IMR-90 (cell line): ENCODE results near the gene ABI3BP.

Source experiments
- CHD1 ChIP-seq: IDR thresholded peaks from 2 replicates; pipeline ENCODE4 v1.6.1; 2012; ENCODE audit warnings: low read depth, low read length, improper control_type of control experiment
- CTCF ChIP-seq: conservative IDR thresholded peaks from 2 replicates; pipeline ENCODE4 v1.5.1; 2012; ENCODE audit warnings: mild to moderate bottlenecking, low read depth, low read length, improper control_type of control experiment
- FOS ChIP-seq: fragments of 150-350 bp; IDR thresholded peaks from 2 replicates; pipeline ENCODE4 v1.6.1; 2016; ENCODE audit warnings: low read depth, low read length
- MAZ ChIP-seq: IDR thresholded peaks from 2 replicates; pipeline ENCODE4 v1.6.1; 2012; ENCODE audit warnings: low read depth, mild to moderate bottlenecking, low read length, improper control_type of control experiment, moderate library complexity, borderline replicate concordance
- MXI1 ChIP-seq: IDR thresholded peaks from 2 replicates; pipeline ENCODE4 v1.6.1; 2012; ENCODE audit warnings: low read depth, mild to moderate bottlenecking, low read length, moderate library complexity, borderline replicate concordance
- POLR2A ChIP-seq: IDR thresholded peaks from 2 replicates; pipeline ENCODE4 v1.6.1; 2012; ENCODE audit warnings: mild to moderate bottlenecking, low read depth, low read length
- RFX5 ChIP-seq: IDR thresholded peaks from 2 replicates; pipeline ENCODE4 v1.8.0; 2012; ENCODE audit warnings: low read depth, mild to moderate bottlenecking, low read length, moderate library complexity
- SMC3 ChIP-seq: fragments of 150-350 bp; IDR thresholded peaks from 2 replicates; pipeline ENCODE4 v1.6.1; 2016; ENCODE audit warnings: low read depth, mild to moderate bottlenecking, antibody characterized with exemption, low read length, moderate library complexity
- USF2 ChIP-seq: fragments of 150-350 bp; IDR thresholded peaks from 2 replicates; pipeline ENCODE4 v1.6.1; 2017; ENCODE audit warnings: mild to moderate bottlenecking, antibody characterized with exemption, low read length, low read depth

- TF ChIP-seq CTCF (no peak), MAZ (no peak), POLR2A (no peak), USF2 (no peak), RFX5 (no peak), FOS (no peak), CHD1 (no peak), MXI1 (no peak), SMC3 (no peak)
Observed at GRCh38 chr3:100912571-100912970, 80.7 kb downstream of the ABI3BP start.
